ENCODE data around the gene KRTAP12-4.
"Not testable (repeated sequence)": the region's sequence is repeated elsewhere in the genome, so short reads cannot be mapped to it uniquely, and the experiment has no call there.

Gene KRTAP12-4

DNA sequence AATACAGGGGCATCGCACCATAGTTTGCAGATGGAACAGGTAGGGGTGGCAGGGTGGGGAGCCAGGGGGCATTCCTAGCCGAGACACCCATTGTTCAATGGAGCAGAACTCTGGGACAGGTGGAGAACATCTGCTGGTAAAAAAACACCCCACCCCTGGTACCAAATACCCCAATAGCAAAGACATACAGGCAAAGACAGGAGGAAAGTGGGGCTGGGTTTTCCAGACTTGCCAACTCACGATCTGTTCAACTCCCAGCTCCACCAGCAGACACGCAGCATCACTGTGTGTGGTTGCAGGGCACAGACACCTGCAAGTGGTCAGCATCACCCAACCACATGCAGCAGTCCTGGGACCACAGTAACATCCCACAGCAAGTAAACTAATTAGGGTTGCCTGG lies 42.9 kb downstream of the KRTAP12-4 start:
- no peak for DNase-seq (ENCODE audit: low read depth)

DNA sequence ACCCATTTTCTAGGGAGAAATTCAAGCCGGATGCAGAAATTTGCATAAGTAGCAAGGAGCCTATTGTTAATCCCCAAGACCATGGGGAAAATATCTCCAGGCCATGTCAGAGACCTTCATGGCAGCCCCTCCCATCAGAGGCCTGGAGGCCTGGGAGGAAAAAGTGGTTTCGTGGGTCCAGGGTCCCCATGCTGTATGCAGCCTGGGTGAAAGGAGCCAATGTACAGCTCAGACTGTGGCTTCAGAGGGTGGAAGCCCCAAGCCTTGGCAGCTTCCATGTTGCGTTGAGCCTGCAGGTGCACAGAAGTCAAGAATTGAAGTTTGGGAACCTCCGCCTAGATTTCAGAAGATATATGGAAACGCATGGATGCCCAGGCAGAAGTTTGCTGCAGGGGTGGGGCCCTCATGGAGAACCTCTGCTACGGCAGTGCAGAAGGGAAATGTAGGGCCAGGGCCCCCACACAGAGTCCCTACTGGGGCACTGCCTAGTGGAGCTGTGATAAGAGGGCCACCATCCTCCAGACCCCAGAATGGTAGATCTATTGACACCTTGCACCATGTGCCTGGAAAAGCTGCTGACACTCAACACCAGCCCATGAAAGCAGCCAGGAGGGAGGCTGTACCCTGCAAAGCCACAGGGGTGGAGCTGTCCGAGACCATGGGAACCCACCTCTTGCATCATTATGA lies 44.2 kb downstream of the KRTAP12-4 start:
- DNase-seq (ENCODE audit: low read depth), result not testable (repeated sequence)

DNA sequence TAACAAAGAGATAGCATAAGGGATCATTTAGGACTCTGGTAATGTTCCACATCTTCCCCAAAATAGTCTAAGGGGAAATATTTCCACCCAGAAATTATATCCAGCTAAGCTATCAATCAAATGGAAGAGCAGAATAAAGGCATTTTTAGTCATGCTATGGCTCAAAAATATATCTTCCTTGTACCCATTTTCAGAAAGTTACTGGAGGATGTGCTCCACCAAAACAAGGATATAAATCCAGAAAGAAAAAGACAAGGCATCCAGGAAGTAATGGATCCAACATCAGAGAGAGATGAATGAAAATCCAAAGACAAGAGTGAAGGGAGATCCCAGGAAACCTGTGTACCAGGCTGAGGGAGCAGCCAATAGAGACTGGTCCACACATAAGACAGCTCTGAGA lies 45.3 kb downstream of the KRTAP12-4 start:
- no peak for DNase-seq (ENCODE audit: low read depth)

DNA sequence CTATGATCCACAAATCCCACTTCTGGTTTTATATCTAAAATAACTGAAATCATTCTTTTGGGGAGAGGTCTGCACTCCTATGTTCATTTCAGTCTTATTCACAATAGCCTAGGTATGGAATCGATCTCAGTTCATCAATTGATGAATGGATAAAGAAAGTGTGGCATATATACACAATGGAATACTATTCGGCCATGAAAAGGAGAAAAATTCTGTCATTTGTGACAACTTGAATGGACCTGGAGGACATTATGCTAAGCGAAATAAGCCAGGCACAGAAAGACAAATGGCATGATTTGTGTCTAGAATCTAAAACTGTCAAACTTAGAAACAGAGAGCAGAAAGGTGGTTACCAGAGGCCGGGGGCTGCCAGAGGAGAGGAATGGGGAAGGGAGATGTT lies 48.0 kb downstream of the KRTAP12-4 start:
- DNase-seq (ENCODE audit: low read depth), result no peak

Data from HS-27A (cell line).